ENCODE results near the gene RBM22.

Gene RBM22

GRCh38 chr5:150672237-150672883, 28.5 kb downstream of the RBM22 start:
- DNase-seq (ENCODE audit: low read depth, low spot score): no peak

- DNase-seq (ENCODE audit: low read depth, low spot score): no peak
Measured at GRCh38 chr5:150671509-150672236, 29.2 kb downstream of the RBM22 start.

- DNase-seq (ENCODE audit: low read depth, low spot score): no peak
Measured at GRCh38 chr5:150670948-150671310, 29.9 kb downstream of the RBM22 start.

- DNase-seq (ENCODE audit: low read depth, low spot score): no peak
Measured at GRCh38 chr5:150670275-150670947, 30.5 kb downstream of the RBM22 start.

- DNase-seq (ENCODE audit: low read depth, low spot score): no peak
Measured at GRCh38 chr5:150665044-150665443, 35.8 kb downstream of the RBM22 start.

- no peak for DNase-seq (ENCODE audit: low read depth, low spot score)
Measured at GRCh38 chr5:150663936-150664335, 36.9 kb downstream of the RBM22 start.

GRCh38 chr5:150662731-150663516, 37.9 kb downstream of the RBM22 start:
- no peak for DNase-seq (ENCODE audit: low read depth, low spot score)

- DNase-seq (ENCODE audit: low read depth, low spot score): no peak
Measured at GRCh38 chr5:150661821-150662596, 38.9 kb downstream of the RBM22 start.

- DNase-seq (ENCODE audit: low read depth, low spot score): no peak
Measured at GRCh38 chr5:150661086-150661485, 39.8 kb downstream of the RBM22 start, which contains the start of gene MYOZ3. Gene MYOZ3 (plus strand): TSS chr5:150661251. CDS start chr5:150662942, 1,691 bp downstream.

- DNase-seq (ENCODE audit: low read depth, low spot score): no peak
Measured at GRCh38 chr5:150660108-150660831, 40.6 kb downstream of the RBM22 start.

GRCh38 chr5:150659360-150660107, 41.3 kb downstream of the RBM22 start:
- no peak for DNase-seq (ENCODE audit: low read depth, low spot score)

- no peak for DNase-seq (ENCODE audit: low read depth, low spot score)
Measured at GRCh38 chr5:150658699-150659265, 42.1 kb downstream of the RBM22 start.

- no peak for DNase-seq (ENCODE audit: low read depth, low spot score)
Measured at GRCh38 chr5:150658121-150658520, 42.7 kb downstream of the RBM22 start.

GRCh38 chr5:150656191-150657132, 44.4 kb downstream of the RBM22 start:
- DNase-seq (ENCODE audit: low read depth, low spot score): no peak

- no peak for DNase-seq (ENCODE audit: low read depth, low spot score)
Measured at GRCh38 chr5:150655221-150655620, 45.6 kb downstream of the RBM22 start.

GRCh38 chr5:150653762-150654556, 46.9 kb downstream of the RBM22 start:
- no peak for DNase-seq (ENCODE audit: low read depth, low spot score)

- no peak for DNase-seq (ENCODE audit: low read depth, low spot score)
Measured at GRCh38 chr5:150653145-150653761, 47.6 kb downstream of the RBM22 start.

Data from iPS DF 19.7 (cell line).